Measurements from ENCODE around the gene MYH6. TPM values are rescaled to one million over a fixed set of nuclear protein-coding genes. Genes with fewer than 3 reads are reported as not detected.

The MYH6 gene
- total RNA-seq, 1 experiment from 2014 or later, result 0.07 TPM

GRCh38 chr14:23381871-23382270 is 26.2 kb downstream of the MYH6 start:
- Mint-ChIP-seq H3K27me3 (ENCODE audit: low read depth) (peaks cover 61% of the 10 kb centered on the region), H3K9me3 (no peaks in the 10 kb centered on the region), H3K36me3 (ENCODE audit: insufficient read depth in 1 of 3, low read depth in 3 of 3) (no peaks in the 10 kb centered on the region; a peak in 1 of 7 replicates), H3K4me1 (peaks cover 5 to 12% of the 10 kb centered on the region in 2 experiments), H3K27ac (no peak overlapping the region), H3K4me3 (no peak overlapping the region)
- no peak overlapping the region for H4K5ac ChIP-seq (ENCODE audit: insufficient read length, low read depth, low read length)
- H3K9ac ChIP-seq (ENCODE audit: extremely low read depth, insufficient read length, low read length), result no peak overlapping the region
- no peak overlapping the region for H2BK5ac ChIP-seq (ENCODE audit: insufficient read length, low read length)
- H3K4me1 ChIP-seq (ENCODE audit: insufficient read depth, low read length), result no peaks in the 10 kb centered on the region
- no peak overlapping the region for H2AFZ ChIP-seq (ENCODE audit: low read length)
- H3K27me3 ChIP-seq (ENCODE audit: insufficient read depth, low read length), result no peaks in the 10 kb centered on the region; the same call in 1 of the 2 replicates
- H3K23me2 ChIP-seq (ENCODE audit: insufficient read length, low read depth, low read length, poor library complexity, severe bottlenecking), result no peaks in the 10 kb centered on the region
- no peak overlapping the region for H3K14ac ChIP-seq (ENCODE audit: insufficient read depth, low read length)
- no CpG with 5 or more reads among the region's 3 CpGs for WGBS (ENCODE audit: extremely low coverage, insufficient read length, low lambda C conversion rate)
- H3K79me2 ChIP-seq (ENCODE audit: insufficient read depth, low read length), result no peaks in the 10 kb centered on the region
- no peak overlapping the region for H3K27ac ChIP-seq (ENCODE audit: insufficient read length, low read depth, low read length)
- H2BK120ac ChIP-seq (ENCODE audit: low read depth, low read length, poor library complexity, severe bottlenecking), result no peak overlapping the region
- H2BK12ac ChIP-seq (ENCODE audit: insufficient read length, low read depth, low read length), result no peak overlapping the region
- no peaks in the 10 kb centered on the region for H3K79me1 ChIP-seq (ENCODE audit: insufficient read depth, low read depth, low read length, poor library complexity, severe bottlenecking)
- no peak overlapping the region for H2BK15ac ChIP-seq (ENCODE audit: low read depth, low read length)
- TF ChIP-seq, protein P1, sequence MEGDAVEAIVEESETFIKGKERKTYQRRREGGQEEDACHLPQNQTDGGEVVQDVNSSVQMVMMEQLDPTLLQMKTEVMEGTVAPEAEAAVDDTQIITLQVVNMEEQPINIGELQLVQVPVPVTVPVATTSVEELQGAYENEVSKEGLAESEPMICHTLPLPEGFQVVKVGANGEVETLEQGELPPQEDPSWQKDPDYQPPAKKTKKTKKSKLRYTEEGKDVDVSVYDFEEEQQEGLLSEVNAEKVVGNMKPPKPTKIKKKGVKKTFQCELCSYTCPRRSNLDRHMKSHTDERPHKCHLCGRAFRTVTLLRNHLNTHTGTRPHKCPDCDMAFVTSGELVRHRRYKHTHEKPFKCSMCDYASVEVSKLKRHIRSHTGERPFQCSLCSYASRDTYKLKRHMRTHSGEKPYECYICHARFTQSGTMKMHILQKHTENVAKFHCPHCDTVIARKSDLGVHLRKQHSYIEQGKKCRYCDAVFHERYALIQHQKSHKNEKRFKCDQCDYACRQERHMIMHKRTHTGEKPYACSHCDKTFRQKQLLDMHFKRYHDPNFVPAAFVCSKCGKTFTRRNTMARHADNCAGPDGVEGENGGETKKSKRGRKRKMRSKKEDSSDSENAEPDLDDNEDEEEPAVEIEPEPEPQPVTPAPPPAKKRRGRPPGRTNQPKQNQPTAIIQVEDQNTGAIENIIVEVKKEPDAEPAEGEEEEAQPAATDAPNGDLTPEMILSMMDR (conservative IDR thresholded peaks at IDR 0.05), result no peak
- no peak overlapping the region for H2AK5ac ChIP-seq (ENCODE audit: insufficient read length, low read length)
- H3K4ac ChIP-seq (ENCODE audit: low read depth, low read length), result no peak overlapping the region
- no peak overlapping the region for H4K91ac ChIP-seq (ENCODE audit: insufficient read length, low read depth, low read length)
- no peak overlapping the region for H2BK20ac ChIP-seq (ENCODE audit: low read depth, low read length, poor library complexity, severe bottlenecking)
- H3K23ac ChIP-seq (ENCODE audit: insufficient read length, low read depth, low read length), result no peak overlapping the region
- no peak overlapping the region for H3T11ph ChIP-seq (ENCODE audit: low read length)
- no peak overlapping the region for H3K56ac ChIP-seq (ENCODE audit: insufficient read length, low read depth, low read length)
- no peaks in the 10 kb centered on the region for H3K9me3 ChIP-seq (ENCODE audit: control insufficient read depth, low read depth, low read length)
- DNase-seq, result no peak
- no peak overlapping the region for H3K4me2 ChIP-seq (ENCODE audit: insufficient read depth, insufficient read length, low read length)
- H3K18ac ChIP-seq (ENCODE audit: insufficient read length, low read depth, low read length), result no peak overlapping the region
- H4K8ac ChIP-seq (replicated peaks; ENCODE audit: insufficient read length, low read depth, low read length), result no peak overlapping the region
- H4K20me1 ChIP-seq (ENCODE audit: control insufficient read depth, insufficient read depth, insufficient read length), result no peaks in the 10 kb centered on the region
